Mesothelial cell of epicardium (in vitro differentiated cells): ENCODE measurements around the gene TGM2. TPM values are rescaled to one million over a fixed set of nuclear protein-coding genes. Genes with fewer than 3 reads are reported as not detected.

Experiments
- DNase-seq, 2 experiments: peaks; one replicate each; pipeline ENCODE4 v3.0.0; 2021; ENCODE audit warnings: low spot score in 2 of 2; ENCODE audit not compliant: unreplicated experiment in 2 of 2
- H3K27ac Mint-ChIP-seq: 2 replicates; pipeline ENCODE4 v1.8.0; 2021; ENCODE audit warnings: mixed read lengths
- H3K27me3 Mint-ChIP-seq: 2 replicates; pipeline ENCODE4 v1.8.0; 2021; ENCODE audit warnings: low read depth, mixed read lengths
- H3K36me3 Mint-ChIP-seq: 2 replicates; pipeline ENCODE4 v1.8.0; 2021; ENCODE audit warnings: mixed read lengths
- H3K4me1 Mint-ChIP-seq: 2 replicates; pipeline ENCODE4 v1.8.0; 2021; ENCODE audit warnings: mixed read lengths
- H3K4me3 Mint-ChIP-seq: 2 replicates; pipeline ENCODE4 v1.8.0; 2021; ENCODE audit warnings: mild to moderate bottlenecking, moderate library complexity, mixed read lengths
- H3K9me3 Mint-ChIP-seq: 2 replicates; pipeline ENCODE4 v1.8.0; 2021; ENCODE audit warnings: mixed read lengths
- CTCF ChIP-seq: fragments of 200-600 bp; sonication (generic); IDR thresholded peaks from one replicate; pipeline ENCODE4 v1.5.0; 2021; ENCODE audit warnings: antibody characterized with exemption; ENCODE audit not compliant: unreplicated experiment
- total RNA-seq: library from RNA; stranded (reverse); gene quantifications from 3 replicates; pipeline ENCODE4 v1.2.1, GENCODE V29; 2021

Gene TGM2
- total RNA-seq, 1 donor from 2014 or later, result 35.7 TPM

- Mint-ChIP-seq H3K4me3 (no peak overlapping the region), H3K9me3 (no peaks in the 10 kb centered on the region), H3K36me3 (peaks cover 5% of the 10 kb centered on the region), H3K27ac (no peak overlapping the region), H3K4me1 (peaks cover 50% of the 10 kb centered on the region), H3K27me3 (no peaks in the 10 kb centered on the region)
- no peak for TF ChIP-seq CTCF
- DNase-seq, result no peak
These were observed 26.8 kb downstream of the TGM2 start for GRCh38 chr20:38138086-38138778.

GRCh38 chr20:38137441-38138037 lies 27.5 kb downstream of the TGM2 start:
- Mint-ChIP-seq H3K36me3 (peaks cover 5% of the 10 kb centered on the region), H3K27me3 (no peaks in the 10 kb centered on the region), H3K4me3 (no peak overlapping the region), H3K27ac (no peak overlapping the region), H3K9me3 (no peaks in the 10 kb centered on the region), H3K4me1 (peaks cover 45% of the 10 kb centered on the region)
- DNase-seq, result no peak
- no peak for TF ChIP-seq CTCF

- H3K4me3 Mint-ChIP-seq, result no peak overlapping the region
- TF ChIP-seq CTCF, result no peak
- no peaks in the 10 kb centered on the region for H3K27me3 Mint-ChIP-seq
- H3K27ac Mint-ChIP-seq, result peak overlapping the region; percentile 25
- no peaks in the 10 kb centered on the region for H3K9me3 Mint-ChIP-seq
- DNase-seq, result no peak
- peaks cover 5% of the 10 kb centered on the region for H3K36me3 Mint-ChIP-seq
- peaks cover 39% of the 10 kb centered on the region for H3K4me1 Mint-ChIP-seq
These were observed 28.4 kb downstream of the TGM2 start for GRCh38 chr20:38136421-38137245.

DNA sequence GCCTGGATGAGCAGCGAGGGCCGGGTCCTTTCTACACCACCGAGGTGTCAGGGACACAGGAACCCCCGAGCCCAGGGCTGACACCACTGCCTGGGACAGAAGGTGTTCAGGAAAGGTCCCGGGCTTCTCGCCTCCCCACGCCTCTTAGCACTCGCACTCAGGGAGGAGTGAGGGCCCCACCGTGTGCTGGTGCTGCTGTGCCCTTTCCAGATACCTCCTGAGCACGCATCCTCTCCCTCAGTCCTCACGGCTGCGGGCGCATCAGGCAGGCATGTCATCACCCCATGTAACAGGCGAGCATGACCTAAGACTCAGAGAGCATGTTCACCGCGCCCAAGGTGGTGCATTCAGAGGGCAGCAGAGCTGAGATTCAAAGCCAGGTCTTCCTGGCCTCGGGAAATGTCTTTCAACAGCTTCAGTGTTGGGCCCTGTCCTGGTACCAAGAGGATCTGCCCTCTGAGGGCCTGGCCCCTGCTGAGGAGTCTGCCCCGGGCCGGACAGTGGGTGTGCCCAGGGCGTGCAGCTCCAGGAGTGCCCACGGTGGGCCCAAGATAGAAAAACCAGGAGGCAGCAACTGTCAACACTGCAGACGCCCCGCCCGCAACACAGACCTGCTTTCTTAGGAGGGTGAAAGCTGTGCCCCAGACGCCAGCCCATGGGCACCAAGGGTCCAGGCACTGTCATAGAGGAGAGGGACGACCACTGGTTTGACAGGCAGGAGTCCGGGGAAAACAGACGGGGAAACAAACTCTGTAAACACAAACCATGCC lies 29.2 kb downstream of the TGM2 start:
- Mint-ChIP-seq H3K9me3 (no peaks in the 10 kb centered on the region), H3K27ac (no peak overlapping the region), H3K4me1 (peaks cover 36% of the 10 kb centered on the region), H3K36me3 (peaks cover 5% of the 10 kb centered on the region), H3K4me3 (no peak overlapping the region), H3K27me3 (no peaks in the 10 kb centered on the region)
- no peak for TF ChIP-seq CTCF
- no peak for DNase-seq

DNA sequence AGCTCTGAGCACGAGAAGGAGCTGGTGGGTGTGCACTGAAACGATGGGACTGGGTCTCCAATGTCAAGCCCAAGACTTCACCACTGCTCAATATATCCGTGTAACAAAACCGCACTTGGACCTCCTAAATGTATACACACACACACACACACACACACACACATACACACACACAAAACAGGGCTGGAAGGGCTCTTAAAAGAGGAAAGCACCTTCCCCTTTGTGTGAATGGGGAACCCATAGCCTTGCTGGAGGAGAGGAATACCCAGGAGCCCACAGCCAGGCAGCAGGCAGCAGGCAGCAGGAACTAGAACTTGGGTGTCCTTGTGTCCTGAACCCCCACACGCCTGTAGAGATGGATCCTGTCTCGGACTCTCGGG lies 29.8 kb downstream of the TGM2 start:
- Mint-ChIP-seq H3K4me1 (peaks cover 39% of the 10 kb centered on the region), H3K27ac (no peak overlapping the region), H3K27me3 (no peaks in the 10 kb centered on the region), H3K36me3 (peaks cover 5% of the 10 kb centered on the region), H3K9me3 (no peaks in the 10 kb centered on the region), H3K4me3 (no peak overlapping the region)
- DNase-seq, result no peak
- TF ChIP-seq CTCF, result no peak
